GM21737 (cell line): ENCODE measurements around the gene AK5.

ENCODE experiments used
- ATAC-seq: cut with Tn5 transposase; IDR thresholded peaks from one replicate; pipeline ENCODE4 v1.9.1; 2021; ENCODE audit warnings: mild to moderate bottlenecking, moderate library complexity; ENCODE audit not compliant: unreplicated experiment

Gene AK5

DNA sequence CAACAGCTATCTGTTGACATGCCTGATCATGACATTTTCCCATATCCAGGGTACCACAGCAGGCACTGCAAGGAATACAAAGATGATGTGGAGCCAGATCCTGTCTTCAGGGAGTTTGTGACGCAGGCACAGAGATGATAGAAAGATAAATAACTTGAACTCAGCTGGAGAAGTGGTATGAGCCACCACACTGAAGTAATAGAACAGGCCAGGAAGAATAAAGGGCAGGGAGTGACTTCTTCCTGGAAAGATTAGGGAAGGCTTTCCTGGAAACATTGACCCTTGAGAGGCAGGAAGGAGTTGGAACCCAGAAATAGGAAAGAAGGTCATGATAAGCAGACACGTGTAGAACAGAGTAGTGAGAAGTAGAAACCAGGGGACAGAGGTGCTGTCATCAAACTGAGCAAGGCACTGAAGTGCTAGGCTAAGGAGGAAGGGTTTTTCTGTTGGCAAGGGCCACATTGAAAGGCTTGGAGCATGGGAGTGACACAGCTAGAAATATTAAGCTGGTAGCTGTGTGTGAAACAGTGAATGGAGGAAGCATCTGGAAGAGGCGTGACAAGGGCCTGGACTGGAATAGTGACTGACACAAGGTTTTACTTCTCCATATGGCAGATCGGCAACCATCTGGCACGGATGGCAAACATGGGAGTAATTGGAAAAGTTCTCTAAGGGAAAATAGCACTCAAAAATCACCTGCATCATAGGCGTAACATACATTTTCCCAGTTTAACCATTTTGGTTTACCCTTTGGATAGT, 68.4 kb downstream of the AK5 start:
- no peak for ATAC-seq

DNA sequence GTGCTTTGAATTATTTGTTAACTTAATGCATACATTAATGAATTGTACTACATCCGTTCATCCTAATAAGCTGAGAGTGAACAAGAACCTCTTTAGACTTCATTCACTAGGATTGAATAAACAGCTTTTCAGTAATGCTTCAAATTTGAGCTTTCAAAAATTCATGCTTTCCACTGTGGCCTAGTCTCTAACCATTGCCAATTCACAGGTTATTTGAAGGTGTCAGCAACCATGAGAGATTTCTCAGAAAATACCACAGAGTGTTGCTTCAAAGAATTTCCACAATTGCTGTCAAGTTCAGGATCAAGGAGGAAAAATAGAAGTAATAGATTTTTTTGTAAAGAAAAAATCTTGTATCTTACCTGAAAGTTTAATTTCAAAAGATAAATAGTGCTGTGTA, 72.7 kb downstream of the AK5 start:
- ATAC-seq: no peak

GRCh38 chr1:77355010-77355409, 73.2 kb downstream of the AK5 start:
- ATAC-seq: no peak

- no peak for ATAC-seq
Observed at GRCh38 chr1:77356136-77356535, 74.3 kb downstream of the AK5 start.

- ATAC-seq: no peak
Observed at GRCh38 chr1:77360256-77360655, 78.4 kb downstream of the AK5 start.

DNA sequence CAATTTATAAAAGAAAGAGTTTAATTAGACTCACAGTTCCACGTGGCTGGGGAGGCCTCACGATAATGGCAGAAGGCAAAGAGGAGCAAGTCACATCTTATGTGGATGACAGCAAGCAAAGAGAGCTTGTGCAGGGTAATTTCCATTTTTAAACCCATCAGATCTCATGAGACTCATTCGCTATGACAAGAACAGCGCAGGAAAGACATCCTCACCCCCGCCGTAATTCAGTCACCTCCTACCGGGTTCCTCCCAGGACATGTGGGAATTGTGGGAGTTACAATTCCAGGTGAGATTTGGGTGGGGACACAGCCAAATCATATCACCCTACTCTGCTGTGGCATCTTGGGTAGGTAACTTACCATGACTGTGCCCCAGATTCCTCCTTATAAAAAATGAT, 79.8 kb downstream of the AK5 start:
- no peak for ATAC-seq

DNA sequence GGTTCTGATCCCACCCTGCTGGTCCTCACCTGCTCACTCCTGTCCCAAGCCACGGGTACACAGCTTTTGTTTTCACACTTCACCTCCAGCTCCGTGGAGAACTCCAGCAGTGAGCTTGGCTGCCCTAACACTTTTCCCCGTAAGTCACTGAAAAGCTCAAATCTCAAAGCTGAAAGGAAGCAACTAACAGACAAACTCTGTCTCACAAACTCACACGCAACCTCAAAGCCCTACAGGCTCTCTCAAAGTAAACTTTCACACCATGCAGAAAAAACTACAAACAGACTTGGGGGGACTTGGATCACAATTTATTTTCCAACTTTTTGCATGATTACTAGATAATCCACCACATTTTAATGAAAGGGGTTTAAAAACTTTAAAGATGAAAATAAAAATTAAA, 88.3 kb downstream of the AK5 start:
- ATAC-seq: no peak

GRCh38 chr1:77370583-77371306, 88.9 kb downstream of the AK5 start:
- no peak for ATAC-seq

DNA sequence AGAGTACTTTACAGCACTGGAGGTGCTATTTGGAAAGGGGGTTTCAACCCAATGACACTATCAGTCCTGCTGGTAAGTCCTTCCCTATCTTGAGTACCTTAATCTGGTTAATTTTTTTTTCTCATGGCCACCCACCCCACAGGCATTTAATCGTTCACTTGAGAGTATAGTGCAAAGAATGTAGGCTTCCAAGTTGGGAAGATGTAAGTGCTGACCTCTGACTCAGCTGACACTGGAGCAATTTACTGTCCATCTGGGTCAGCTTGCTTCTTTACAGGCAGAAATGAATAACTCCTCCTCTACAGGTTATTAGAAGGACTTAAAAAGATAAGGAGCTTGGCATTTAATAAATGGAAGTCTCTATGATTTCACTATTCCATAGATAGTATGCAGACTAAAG, 89.6 kb downstream of the AK5 start:
- no peak for ATAC-seq

GRCh38 chr1:77373702-77374101, 91.9 kb downstream of the AK5 start:
- ATAC-seq: no peak

DNA sequence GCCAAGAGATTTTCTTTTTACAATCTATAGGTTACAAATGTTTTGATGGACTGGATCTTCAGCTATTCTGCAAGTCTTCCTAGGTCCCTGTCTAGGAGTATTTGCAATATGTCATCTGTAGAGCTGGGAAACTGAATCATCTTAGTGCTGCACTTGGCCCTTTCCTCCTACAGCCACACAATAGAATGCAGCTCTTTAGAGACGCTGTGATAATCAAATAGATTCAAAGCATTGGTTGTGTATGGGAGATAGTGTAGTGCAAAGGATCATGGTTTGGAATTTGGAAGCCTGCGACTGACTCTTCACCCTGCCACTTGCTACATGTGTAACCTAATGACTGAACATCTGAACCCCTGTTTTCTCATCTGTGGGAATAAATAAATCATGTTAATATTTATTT, 93.7 kb downstream of the AK5 start:
- no peak for ATAC-seq

GRCh38 chr1:77375990-77376389, 94.2 kb downstream of the AK5 start:
- no peak for ATAC-seq

- ATAC-seq: no peak
Observed at GRCh38 chr1:77378723-77379535, 97.1 kb downstream of the AK5 start.

- no peak for ATAC-seq
Observed at GRCh38 chr1:77382366-77382765, 100.5 kb downstream of the AK5 start.

- ATAC-seq: no peak
Observed at GRCh38 chr1:77383236-77383635, 101.4 kb downstream of the AK5 start.

- no peak for ATAC-seq
Observed at GRCh38 chr1:77385551-77385950, 103.7 kb downstream of the AK5 start.

DNA sequence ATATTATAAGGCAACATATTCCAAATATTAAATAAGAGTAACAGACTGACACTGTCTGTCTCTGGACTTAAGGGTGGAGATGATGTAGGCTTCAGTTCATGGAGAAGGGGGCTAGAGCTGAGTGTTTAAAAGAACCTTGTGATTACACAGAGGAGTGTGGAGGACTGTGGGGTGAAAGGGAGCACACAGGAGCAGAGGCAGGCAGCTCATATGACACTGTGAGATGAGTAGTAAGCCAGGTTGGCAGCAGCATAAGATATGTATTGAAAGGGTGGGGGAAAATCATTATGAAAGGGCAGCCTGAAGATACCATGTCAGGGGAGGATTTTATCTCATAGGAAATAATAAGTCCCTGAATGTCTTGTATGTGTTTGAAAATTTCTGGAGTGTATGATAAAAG, 104.5 kb downstream of the AK5 start:
- ATAC-seq: no peak

DNA sequence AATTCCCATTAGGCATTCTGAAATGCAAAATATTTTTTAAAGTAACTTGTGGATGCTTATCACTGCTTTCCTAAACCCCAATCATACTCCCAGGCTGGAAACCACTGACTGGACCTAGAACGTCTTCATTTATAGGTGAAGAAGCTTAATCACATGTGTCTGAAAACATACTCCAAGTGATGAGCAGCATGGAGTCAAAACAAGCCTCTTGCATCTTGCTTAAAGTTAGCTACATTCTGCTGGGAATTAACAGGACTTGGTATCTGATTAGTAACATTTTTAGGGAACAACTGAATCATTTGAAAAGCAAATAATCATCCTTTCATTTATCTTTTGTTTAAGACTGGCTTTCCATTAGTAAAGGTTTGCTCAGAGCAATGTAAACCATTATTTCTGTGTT, 105.7 kb downstream of the AK5 start:
- ATAC-seq: no peak

DNA sequence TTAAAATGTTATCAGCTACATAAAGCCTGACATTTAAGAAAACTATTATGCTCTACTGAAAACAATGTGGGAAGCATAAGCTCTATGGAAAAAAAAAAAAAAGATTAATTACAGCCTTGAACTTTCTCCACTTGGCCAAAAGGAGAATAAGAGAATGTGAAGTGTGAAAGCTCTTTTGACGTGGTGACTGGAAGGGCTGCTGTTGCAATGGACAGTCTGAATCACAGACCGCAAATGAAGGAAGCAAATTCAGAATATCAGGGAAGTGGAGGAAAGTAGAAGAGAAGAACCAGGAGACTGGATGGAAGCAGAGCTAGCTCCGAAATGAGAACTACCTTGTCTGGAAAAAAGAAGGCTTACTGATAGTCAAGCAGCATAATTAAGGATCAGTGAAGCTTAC, 106.8 kb downstream of the AK5 start:
- ATAC-seq: no peak

DNA sequence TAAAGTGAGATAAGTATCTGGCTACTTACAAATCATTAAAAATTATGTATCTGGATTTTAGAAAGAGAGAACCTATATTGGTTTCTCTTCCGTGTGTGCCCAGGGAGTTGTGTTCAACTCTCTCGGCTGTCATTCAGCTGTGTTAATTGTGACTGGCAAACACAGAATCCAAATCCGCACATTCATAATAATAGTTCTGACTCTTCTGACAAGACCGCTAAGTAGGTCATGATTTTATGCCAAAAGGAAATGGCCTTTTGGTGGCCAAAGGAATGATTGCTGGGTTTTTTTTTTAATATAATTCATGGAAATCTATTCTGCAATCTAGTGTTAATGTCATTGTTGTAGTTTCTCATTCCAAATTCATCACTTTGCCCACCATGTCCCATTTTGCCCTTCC, 110.7 kb downstream of the AK5 start:
- no peak for ATAC-seq

- no peak for ATAC-seq
Observed at GRCh38 chr1:77394166-77394565, 112.3 kb downstream of the AK5 start.

DNA sequence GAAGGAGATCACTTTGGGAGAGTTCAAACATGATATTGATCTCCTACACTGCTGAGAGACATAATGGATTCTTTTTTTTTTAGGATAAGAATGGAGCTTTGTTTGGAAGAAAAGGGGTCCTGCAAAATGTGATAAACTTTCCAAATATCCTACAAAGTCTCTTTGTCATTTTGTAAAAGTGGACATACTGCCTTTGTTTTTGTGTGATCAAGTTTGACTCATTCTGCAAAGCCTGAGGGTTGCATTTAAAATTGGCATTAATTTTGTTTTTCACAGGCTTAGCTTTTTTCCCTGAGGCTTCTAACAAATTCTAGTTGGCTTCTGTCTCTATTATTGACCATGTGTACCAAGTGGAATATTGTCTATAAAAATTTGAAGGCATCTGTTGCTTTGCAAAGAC, 113.2 kb downstream of the AK5 start:
- no peak for ATAC-seq
